Measurements from ENCODE around the gene EPHB4.
"Not testable (repeated sequence)": the region's sequence is repeated elsewhere in the genome, so short reads cannot be mapped to it uniquely, and the experiment has no call there.

The EPHB4 gene

DNA sequence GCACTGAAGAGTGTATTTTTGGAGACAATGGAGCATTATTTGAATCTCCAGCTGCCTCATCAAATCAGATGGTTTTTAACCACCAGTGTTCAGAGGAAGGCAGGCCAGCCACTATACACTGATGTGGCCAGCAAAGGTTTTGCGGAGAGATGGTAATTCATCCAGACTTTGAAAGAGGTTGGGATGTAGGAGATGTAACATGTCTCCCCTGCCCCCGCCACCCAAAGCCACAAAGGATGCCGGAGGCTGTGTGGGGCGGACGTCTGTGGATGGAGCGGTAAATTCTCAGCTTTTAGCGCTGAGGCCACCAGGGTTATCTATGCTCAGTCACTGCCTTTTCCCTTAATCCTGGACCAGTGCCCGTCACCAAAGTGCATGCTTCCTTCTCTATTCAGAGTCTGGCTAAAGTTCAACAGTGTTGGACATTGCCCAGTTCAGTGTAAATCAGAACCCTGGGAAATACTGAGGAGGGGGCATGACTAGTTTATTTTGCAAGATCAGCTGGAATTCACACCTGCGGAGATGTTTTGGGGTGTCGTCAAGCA lies 36.2 kb upstream of the EPHB4 start:
- Mint-ChIP-seq H3K4me3 (no peak overlapping the region), H3K27me3 (no peaks in the 10 kb centered on the region), H3K27ac (no peak overlapping the region), H3K4me1 (ENCODE audit: low read depth in 2 of 2) (peaks cover 0 to 9% of the 10 kb centered on the region in 2 donors), H3K36me3 (ENCODE audit: insufficient read depth) (peaks cover 40% of the 10 kb centered on the region), H3K9me3 (no peaks in the 10 kb centered on the region)
- ATAC-seq (replicated peaks), result no peak
- no peak for DNase-seq

DNA sequence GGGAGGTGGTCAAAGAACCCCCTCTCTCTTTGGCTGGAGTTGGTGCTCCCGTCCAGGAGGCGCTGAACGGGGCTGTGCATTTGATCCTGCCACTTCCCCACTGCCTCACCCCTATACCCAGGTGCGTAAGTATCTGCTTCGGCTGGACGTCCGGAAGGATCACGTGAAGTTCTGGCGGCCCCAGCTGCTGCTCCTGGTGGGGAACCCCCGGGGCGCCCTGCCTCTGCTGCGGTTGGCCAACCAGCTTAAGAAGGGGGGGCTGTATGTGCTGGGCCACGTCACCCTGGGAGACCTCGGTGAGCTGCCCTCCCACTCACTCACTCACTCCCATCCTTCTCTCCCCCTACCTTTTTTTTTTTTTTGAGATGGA lies 34.3 kb upstream of the EPHB4 start:
- Mint-ChIP-seq H3K4me1 (ENCODE audit: low read depth in 2 of 2) (no peaks in the 10 kb centered on the region), H3K36me3 (ENCODE audit: insufficient read depth) (peaks cover 43% of the 10 kb centered on the region), H3K27ac (no peak overlapping the region), H3K9me3 (no peaks in the 10 kb centered on the region), H3K4me3 (no peak overlapping the region), H3K27me3 (no peaks in the 10 kb centered on the region)
- DNase-seq, result no peak
- ATAC-seq (replicated peaks), result no peak

GRCh38 chr7:100860702-100861615 lies 33.6 kb upstream of the EPHB4 start:
- Mint-ChIP-seq H3K4me3 (no peak overlapping the region), H3K9me3 (no peaks in the 10 kb centered on the region), H3K36me3 (ENCODE audit: insufficient read depth) (peaks cover 43% of the 10 kb centered on the region), H3K27me3 (no peaks in the 10 kb centered on the region), H3K27ac (no peak overlapping the region), H3K4me1 (ENCODE audit: low read depth in 2 of 2) (peaks cover 0 to under 1% of the 10 kb centered on the region in 2 donors)
- no peak for ATAC-seq (replicated peaks)
- no peak for DNase-seq

DNA sequence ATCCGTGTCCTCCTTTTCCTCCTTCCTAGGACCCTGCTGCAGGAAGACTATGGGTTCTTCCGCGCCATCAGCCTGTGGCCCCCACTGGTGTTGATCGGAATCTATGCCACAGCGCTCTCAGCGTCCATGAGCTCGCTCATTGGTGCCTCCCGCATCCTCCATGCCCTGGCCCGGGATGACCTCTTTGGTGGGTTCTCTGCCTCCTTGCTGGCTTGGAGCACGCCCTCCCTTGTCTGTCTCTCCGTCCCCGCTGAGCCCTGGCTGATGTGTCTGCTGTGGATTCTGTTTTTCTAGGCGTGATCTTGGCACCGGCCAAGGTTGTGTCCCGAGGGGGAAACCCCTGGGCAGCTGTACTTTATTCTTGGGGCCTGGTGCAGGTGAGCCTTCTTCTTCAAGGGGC lies 32.5 kb upstream of the EPHB4 start:
- no peaks in the 10 kb centered on the region for H3K27me3 Mint-ChIP-seq
- no peaks in the 10 kb centered on the region for H3K9me3 Mint-ChIP-seq
- DNase-seq, result no peak
- no peak overlapping the region for H3K4me3 Mint-ChIP-seq
- H3K4me1 Mint-ChIP-seq (ENCODE audit: low read depth in 2 of 2), result peaks cover 6 to 9% of the 10 kb centered on the region in 2 donors
- ATAC-seq (replicated peaks), result no peak
- H3K27ac Mint-ChIP-seq, result no peak overlapping the region
- peaks cover 43% of the 10 kb centered on the region for H3K36me3 Mint-ChIP-seq (ENCODE audit: insufficient read depth)

- ATAC-seq (replicated peaks) (no peak), DNase-seq (no peak)
- peaks cover 30% of the 10 kb centered on the region for H3K36me3 Mint-ChIP-seq (ENCODE audit: insufficient read depth)
- H3K9me3 Mint-ChIP-seq, result no peaks in the 10 kb centered on the region
- H3K4me1 Mint-ChIP-seq (ENCODE audit: low read depth in 2 of 2), result peaks cover 21 to 30% of the 10 kb centered on the region in 2 donors
- H3K27ac Mint-ChIP-seq, result peak overlapping the region in 1 of 2 donors; percentile 94
- no peaks in the 10 kb centered on the region for H3K27me3 Mint-ChIP-seq
- H3K4me3 Mint-ChIP-seq, result no peak overlapping the region
These were observed 29.6 kb upstream of the EPHB4 start for GRCh38 chr7:100856871-100857282.

- H3K27ac Mint-ChIP-seq, result peak overlapping the region in 1 of 2 donors; percentile 78
- H3K4me3 Mint-ChIP-seq, result no peak overlapping the region
- H3K36me3 Mint-ChIP-seq (ENCODE audit: insufficient read depth), result peaks cover 23% of the 10 kb centered on the region
- DNase-seq (no peak), ATAC-seq (replicated peaks) (no peak)
- peaks cover 21 to 32% of the 10 kb centered on the region in 2 donors for H3K4me1 Mint-ChIP-seq (ENCODE audit: low read depth in 2 of 2)
- H3K9me3 Mint-ChIP-seq, result no peaks in the 10 kb centered on the region
- H3K27me3 Mint-ChIP-seq, result no peaks in the 10 kb centered on the region
These were observed 28.2 kb upstream of the EPHB4 start for GRCh38 chr7:100855515-100855914.

DNA sequence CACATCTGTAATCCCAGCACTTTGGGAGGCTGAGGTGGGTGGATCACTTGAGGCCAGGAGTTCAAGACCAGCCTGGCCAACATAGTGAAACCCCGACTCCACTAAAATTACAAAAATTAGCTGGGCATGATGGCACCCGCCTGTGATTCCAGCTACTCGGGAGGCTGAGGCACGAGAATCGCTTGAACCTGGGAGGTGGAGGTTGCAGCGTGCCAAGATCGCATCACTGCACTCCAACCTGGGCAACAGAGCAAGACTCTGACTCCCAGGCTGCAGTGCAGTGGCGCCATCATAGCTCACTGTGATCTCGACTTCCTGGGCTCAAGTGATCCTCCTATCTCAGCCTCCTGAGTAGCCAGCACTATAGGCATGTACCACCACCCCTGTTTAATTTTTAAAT lies 27.6 kb upstream of the EPHB4 start:
- peak overlapping the region in 1 of 2 donors; percentile 62 for H3K27ac Mint-ChIP-seq
- peaks cover 17% of the 10 kb centered on the region for H3K36me3 Mint-ChIP-seq (ENCODE audit: insufficient read depth)
- not testable (repeated sequence) for H3K27me3 Mint-ChIP-seq; DNase-seq; H3K9me3 Mint-ChIP-seq; H3K4me3 Mint-ChIP-seq; ATAC-seq (replicated peaks)
- H3K4me1 Mint-ChIP-seq (ENCODE audit: low read depth in 2 of 2), result peaks cover 21 to 32% of the 10 kb centered on the region in 2 donors

GRCh38 chr7:100854146-100854895 lies 27.0 kb upstream of the EPHB4 start:
- no peak for DNase-seq
- Mint-ChIP-seq H3K4me3 (peak overlapping the region in 1 of 2 donors; percentile 95), H3K27ac (peak overlapping the region; percentile 62 to 82), H3K27me3 (no peaks in the 10 kb centered on the region), H3K4me1 (ENCODE audit: low read depth in 2 of 2) (peaks cover 21 to 32% of the 10 kb centered on the region in 2 donors), H3K36me3 (ENCODE audit: insufficient read depth) (peaks cover 12% of the 10 kb centered on the region), H3K9me3 (no peaks in the 10 kb centered on the region)
- no peak for ATAC-seq (replicated peaks)

DNA sequence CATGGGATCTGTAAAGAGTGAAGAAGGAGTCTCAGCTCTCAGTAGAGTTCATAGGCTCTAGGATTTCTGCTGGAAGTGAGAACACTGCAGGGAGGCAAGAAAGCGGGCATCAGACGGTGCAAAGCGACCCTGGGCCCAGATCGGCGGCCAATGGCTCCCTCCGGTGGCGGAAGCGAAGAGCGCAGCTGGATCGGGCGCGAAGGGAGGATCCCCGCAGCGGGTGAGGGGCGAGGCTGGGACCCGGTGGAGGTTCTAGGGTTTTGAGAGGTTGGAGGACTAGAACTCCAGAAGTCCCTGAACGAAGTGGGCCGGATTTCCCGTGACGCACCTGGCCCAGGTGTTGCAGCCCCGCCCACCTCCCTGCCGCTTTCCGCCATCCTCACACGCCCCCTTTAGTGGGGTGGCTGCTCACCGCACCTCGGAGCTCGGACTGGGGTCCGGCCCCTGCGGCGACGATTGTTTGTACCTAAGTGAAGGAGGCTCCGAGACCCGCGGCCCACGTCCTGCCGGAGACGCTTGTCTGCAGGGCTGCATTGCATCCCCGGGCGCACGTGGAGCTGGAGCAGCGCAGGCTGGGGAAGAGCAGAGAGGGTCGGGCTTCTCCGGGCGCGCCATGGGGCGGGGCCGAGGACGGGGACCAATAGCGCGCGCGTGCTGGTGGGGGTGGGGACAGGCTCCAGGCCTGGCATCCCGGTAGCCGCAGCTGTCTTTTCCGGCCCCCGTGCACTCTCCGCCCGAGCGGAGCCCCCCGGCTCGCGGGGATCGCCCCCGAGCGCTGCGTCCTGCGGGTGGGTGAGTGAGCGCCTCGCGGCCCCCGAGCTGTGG lies 24.9 kb upstream of the EPHB4 start, which contains the start of gene SLC12A9:
Gene SLC12A9 (plus strand): TSS at position 666 of the 825 bp plus-strand sequence. CDS start 1,485 bp downstream, outside the sequence.
- H3K27me3 Mint-ChIP-seq, result no peaks in the 10 kb centered on the region
- no peaks in the 10 kb centered on the region for H3K9me3 Mint-ChIP-seq
- DNase-seq (peak; percentile 77 to 85 (median 81)), ATAC-seq (replicated peaks) (peak; percentile 89)
- H3K27ac Mint-ChIP-seq, result peak within 1 kb of the TSS; percentile 72 to 82
- H3K4me1 Mint-ChIP-seq (ENCODE audit: low read depth in 2 of 2), result peaks cover 21 to 32% of the 10 kb centered on the region in 2 donors
- H3K36me3 Mint-ChIP-seq (ENCODE audit: insufficient read depth), result peaks cover 8% of the 10 kb centered on the region
- peak within 1 kb of the TSS; percentile 92 to 95 for H3K4me3 Mint-ChIP-seq

DNA sequence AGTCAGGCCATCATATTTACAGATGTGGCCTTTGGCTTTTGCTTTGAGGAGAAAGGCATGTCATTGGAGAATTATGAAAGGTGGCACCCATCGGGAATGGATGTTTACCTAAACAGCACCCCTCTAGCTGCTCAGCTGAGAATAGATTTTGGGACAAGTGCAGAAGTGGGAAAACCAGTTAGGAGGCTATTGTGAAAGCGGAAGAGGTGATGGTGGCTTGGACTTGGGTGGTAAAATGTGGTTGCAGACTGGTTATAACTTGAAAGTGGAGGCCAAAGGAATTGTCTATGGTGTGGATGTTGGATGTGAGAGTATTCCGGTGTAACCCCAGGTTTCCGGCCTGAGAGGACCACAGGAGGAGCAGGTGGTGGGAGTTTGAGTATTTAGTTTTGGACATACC lies 20.0 kb upstream of the EPHB4 start:
- H3K4me1 Mint-ChIP-seq (ENCODE audit: low read depth in 2 of 2), result peaks cover 2 to 7% of the 10 kb centered on the region in 2 donors
- ATAC-seq (replicated peaks) (no peak), DNase-seq (no peak)
- no peaks in the 10 kb centered on the region for H3K27me3 Mint-ChIP-seq
- peaks cover 5% of the 10 kb centered on the region for H3K36me3 Mint-ChIP-seq (ENCODE audit: insufficient read depth)
- H3K27ac Mint-ChIP-seq, result no peak overlapping the region
- no peak overlapping the region for H3K4me3 Mint-ChIP-seq
- H3K9me3 Mint-ChIP-seq, result no peaks in the 10 kb centered on the region

GRCh38 chr7:100840470-100841100 lies 13.3 kb upstream of the EPHB4 start:
- Mint-ChIP-seq H3K9me3 (no peaks in the 10 kb centered on the region), H3K36me3 (ENCODE audit: insufficient read depth) (peaks cover 7% of the 10 kb centered on the region), H3K4me1 (ENCODE audit: low read depth in 2 of 2) (peaks cover 8 to 11% of the 10 kb centered on the region in 2 donors), H3K27ac (peak overlapping the region in 1 of 2 donors; percentile 3), H3K4me3 (no peak overlapping the region), H3K27me3 (no peaks in the 10 kb centered on the region)
- ATAC-seq (replicated peaks) (no peak), DNase-seq (no peak)

- DNase-seq (no peak), ATAC-seq (replicated peaks) (no peak)
- Mint-ChIP-seq H3K9me3 (no peaks in the 10 kb centered on the region), H3K27ac (no peak overlapping the region), H3K27me3 (no peaks in the 10 kb centered on the region), H3K4me3 (no peak overlapping the region), H3K36me3 (ENCODE audit: insufficient read depth) (peaks cover 7% of the 10 kb centered on the region), H3K4me1 (ENCODE audit: low read depth in 2 of 2) (peaks cover 9 to 12% of the 10 kb centered on the region in 2 donors)
These were observed 12.0 kb upstream of the EPHB4 start for GRCh38 chr7:100839361-100839760.
